Testis (tissue), 2 donors: Measurements from ENCODE around the gene HK2.

Source experiments
- CTCF ChIP-seq, 3 experiments: fragments of 450-650 bp in 2 of 3; fragments of 200-600 bp in 1 of 3; sonication (generic) in 1 of 3; IDR thresholded peaks; one replicate each; pipeline ENCODE4 v1.5.1; 2016 to 2019; ENCODE audit warnings: antibody characterized with exemption in 3 of 3, mild to moderate bottlenecking in 2 of 3, moderate library complexity in 1 of 3
- POLR2A ChIP-seq: fragments of 450-650 bp; IDR thresholded peaks from one replicate; pipeline ENCODE4 v1.6.1; 2017; ENCODE audit warnings: antibody characterized with exemption, mild to moderate bottlenecking, moderate library complexity

GRCh38 chr2:74917702-74918619, 84.0 kb downstream of the HK2 start:
- TF ChIP-seq POLR2A (no peak), CTCF (IDR thresholded peaks at IDR 0.05) (no peak)
